Duodenal mucosa (tissue), 2 donors: ENCODE data around the gene EPC1.
A peak's percentile ranks its signal among the peaks of the same experiment; 100 is the strongest.

ENCODE experiments used
- H3K27ac ChIP-seq: one replicate; pipeline ENCODE4 v1.7.0; 2013; ENCODE audit warnings: low read depth, low read length
- H3K27me3 ChIP-seq, 2 donors: one replicate each; pipeline ENCODE4 v1.7.0; 2013; ENCODE audit warnings: low read length in 2 of 2, control low read depth in 1 of 2; ENCODE audit not compliant: insufficient read depth in 2 of 2, control insufficient read depth in 1 of 2
- H3K36me3 ChIP-seq, 2 donors: one replicate each; pipeline ENCODE4 v1.7.0; 2013; ENCODE audit warnings: low read length in 2 of 2, control low read depth in 1 of 2; ENCODE audit not compliant: insufficient read depth in 2 of 2, control insufficient read depth in 1 of 2
- H3K4me1 ChIP-seq, 2 donors: one replicate each; pipeline ENCODE4 v1.7.0; 2013; ENCODE audit warnings: low read length in 2 of 2, control low read depth in 1 of 2; ENCODE audit not compliant: insufficient read depth in 2 of 2, control insufficient read depth in 1 of 2
- H3K4me3 ChIP-seq, 2 donors: one replicate each; pipeline ENCODE4 v1.7.0; 2013; ENCODE audit warnings: low read length in 2 of 2, low read depth in 1 of 2
- H3K9ac ChIP-seq, 2 donors: one replicate each; pipeline ENCODE4 v1.7.0; 2013; ENCODE audit warnings: low read length in 2 of 2, low read depth in 1 of 2
- H3K9me3 ChIP-seq, 2 donors: one replicate each; pipeline ENCODE4 v1.7.0; 2013; ENCODE audit warnings: low read length in 2 of 2, control low read depth in 1 of 2; ENCODE audit not compliant: control insufficient read depth in 1 of 2

The EPC1 gene

DNA sequence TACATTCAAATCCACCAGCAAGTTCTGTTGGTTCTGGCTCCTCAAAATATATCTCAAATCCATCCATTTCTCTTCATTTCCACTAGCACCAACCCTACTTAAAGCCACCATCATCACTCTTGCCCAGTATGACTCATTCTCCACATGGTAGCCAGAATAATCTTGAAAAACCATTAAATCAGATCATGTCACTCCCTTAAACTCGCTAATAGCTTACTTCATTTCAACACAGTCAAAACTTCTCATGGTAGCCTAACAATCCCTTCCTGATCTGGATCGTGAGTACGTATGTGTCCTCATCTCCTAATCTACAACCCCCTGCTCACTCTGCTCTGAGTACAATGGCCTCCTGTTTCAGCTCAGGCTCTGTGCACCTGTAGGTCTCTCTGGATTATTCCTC lies 8.7 kb downstream of the EPC1 start:
- H3K4me3 ChIP-seq, result no peak overlapping the region

GRCh38 chr10:32337350-32337749 lies 9.6 kb downstream of the EPC1 start:
- Histone ChIP-seq H3K27ac (no peak overlapping the region), H3K9ac (no peak overlapping the region), H3K27me3 (no peaks in the 10 kb centered on the region), H3K4me1 (peaks cover 56 to 65% of the 10 kb centered on the region in 2 donors), H3K4me3 (no peak overlapping the region), H3K36me3 (peaks cover under 1 to 3% of the 10 kb centered on the region in 2 donors), H3K9me3 (no peaks in the 10 kb centered on the region)

More for the DNA sequence above, 8.7 kb downstream of the EPC1 start:
- Histone ChIP-seq H3K9me3 (no peaks in the 10 kb centered on the region), H3K27ac (no peak overlapping the region), H3K4me1 (peaks cover 55 to 61% of the 10 kb centered on the region in 2 donors), H3K27me3 (no peaks in the 10 kb centered on the region), H3K9ac (no peak overlapping the region), H3K36me3 (peaks cover 3% of the 10 kb centered on the region in 2 donors)

DNA sequence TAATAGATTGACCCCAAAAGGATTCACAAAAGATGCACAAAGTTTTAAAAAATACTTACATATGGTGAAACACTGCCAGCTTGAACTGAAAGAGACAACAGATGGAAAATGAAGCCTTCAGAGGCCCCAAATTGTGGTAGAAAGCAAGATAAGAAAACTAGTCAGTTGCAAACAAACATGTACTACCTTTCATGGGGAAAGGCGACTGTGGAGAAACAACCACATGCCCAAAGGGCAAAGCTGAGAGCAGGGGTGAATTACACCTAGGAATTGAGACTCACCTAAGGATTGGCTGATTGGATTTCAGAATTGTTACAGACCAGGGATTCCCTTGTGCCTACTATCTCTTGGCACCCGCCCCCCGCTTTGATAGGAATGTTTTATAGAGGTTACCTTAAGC lies 13.1 kb downstream of the EPC1 start:
- Histone ChIP-seq H3K4me3 (no peak overlapping the region), H3K27me3 (no peaks in the 10 kb centered on the region), H3K9ac (no peak overlapping the region), H3K9me3 (no peaks in the 10 kb centered on the region), H3K36me3 (peaks cover 0 to 6% of the 10 kb centered on the region in 2 donors), H3K4me1 (peaks cover 50 to 63% of the 10 kb centered on the region in 2 donors), H3K27ac (no peak overlapping the region)

DNA sequence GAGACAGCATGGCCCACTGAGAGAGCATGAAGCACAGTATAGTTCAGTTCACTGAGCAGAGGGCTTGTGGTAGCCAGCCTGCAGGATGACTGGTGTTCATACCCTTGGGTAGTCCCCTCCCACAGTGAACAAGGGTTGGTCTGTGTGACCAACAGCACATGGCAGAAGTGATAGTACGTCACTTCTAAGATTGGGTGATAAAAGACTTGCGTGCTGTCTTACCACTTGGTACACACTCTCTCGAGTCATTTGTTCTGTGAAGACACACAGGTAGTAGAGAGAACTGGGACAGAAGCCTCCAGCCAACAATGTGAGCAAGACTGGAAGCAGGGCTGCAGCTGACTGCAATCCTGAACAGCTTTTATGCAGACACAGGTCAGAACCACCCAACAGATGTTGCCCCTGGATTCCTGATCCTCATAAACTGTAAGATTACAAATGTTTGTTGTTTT lies 14.6 kb downstream of the EPC1 start:
- Histone ChIP-seq H3K9ac (peak overlapping the region in 1 of 2 donors; percentile 15), H3K36me3 (peaks cover 0 to 3% of the 10 kb centered on the region in 2 donors), H3K4me1 (peaks cover 44 to 61% of the 10 kb centered on the region in 2 donors), H3K27me3 (no peaks in the 10 kb centered on the region), H3K27ac (no peak overlapping the region), H3K9me3 (no peaks in the 10 kb centered on the region), H3K4me3 (peak overlapping the region in 1 of 2 donors; percentile 24)

DNA sequence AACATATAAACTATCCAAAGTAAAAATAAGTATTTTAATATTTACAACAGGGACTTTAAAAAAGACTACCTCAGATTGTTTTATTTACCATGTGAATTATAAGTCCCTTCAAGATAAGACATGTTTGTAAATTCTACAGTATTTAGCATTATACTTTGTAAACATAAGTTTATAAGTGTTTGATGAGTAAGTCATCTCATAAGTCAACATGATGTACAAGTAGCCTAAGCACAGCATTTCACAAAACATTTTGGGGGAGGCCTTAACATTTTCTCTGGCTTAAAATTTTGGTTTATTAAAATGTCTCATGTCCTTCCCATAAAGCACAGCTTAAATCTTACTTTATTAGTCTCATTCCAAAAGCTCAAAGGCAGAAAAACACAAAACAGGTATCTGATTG lies 15.4 kb downstream of the EPC1 start:
- H3K4me1 ChIP-seq, result peaks cover 39 to 61% of the 10 kb centered on the region in 2 donors
- H3K36me3 ChIP-seq, result peaks cover 0 to 3% of the 10 kb centered on the region in 2 donors
- H3K9ac ChIP-seq, result no peak overlapping the region
- H3K9me3 ChIP-seq, result no peaks in the 10 kb centered on the region
- no peaks in the 10 kb centered on the region for H3K27me3 ChIP-seq
- no peak overlapping the region for H3K27ac ChIP-seq
- H3K4me3 ChIP-seq, result no peak overlapping the region

DNA sequence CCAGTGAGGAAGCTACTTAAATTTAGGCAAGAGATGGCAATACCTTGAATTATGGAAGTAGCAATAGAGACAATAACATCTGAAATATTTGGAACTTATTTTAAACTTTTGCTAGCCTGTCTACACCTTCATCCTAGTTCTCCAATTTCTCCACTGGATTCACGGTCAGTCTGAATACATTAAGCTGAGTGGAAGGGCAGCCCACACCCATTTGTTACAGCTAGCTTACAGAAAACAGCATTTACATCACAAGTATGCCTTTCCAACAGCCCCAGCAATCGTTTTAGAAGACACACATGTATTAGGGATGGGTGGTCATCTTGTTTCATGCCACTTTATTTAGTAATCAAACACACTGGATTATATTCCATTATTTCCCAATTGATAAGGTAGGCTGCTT lies 16.7 kb downstream of the EPC1 start:
- Histone ChIP-seq H3K4me1 (peaks cover 40 to 66% of the 10 kb centered on the region in 2 donors), H3K27ac (no peak overlapping the region)

DNA sequence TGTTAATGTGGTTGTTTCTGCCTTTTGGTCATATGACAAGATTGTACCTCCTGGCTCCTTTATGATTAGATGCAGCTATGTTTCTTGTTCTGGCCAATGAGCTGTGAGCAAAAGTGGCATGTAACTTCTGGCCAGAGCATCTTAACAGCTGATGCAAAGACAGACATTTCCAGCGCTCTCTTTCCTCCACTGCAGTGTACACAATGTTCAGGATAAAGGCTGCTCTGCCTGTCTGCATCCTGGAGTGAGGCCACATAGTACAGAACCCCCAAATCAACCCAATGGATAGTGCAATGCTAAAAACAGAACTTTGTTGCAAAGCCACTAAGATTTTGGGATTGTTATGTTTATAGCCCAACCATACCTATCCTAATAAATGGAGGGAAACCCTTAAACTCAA lies 17.9 kb downstream of the EPC1 start:
- peaks cover 32 to 57% of the 10 kb centered on the region in 2 donors for H3K4me1 ChIP-seq
- H3K4me3 ChIP-seq, result no peak overlapping the region
- no peaks in the 10 kb centered on the region for H3K27me3 ChIP-seq
- H3K36me3 ChIP-seq, result peaks cover 0 to 3% of the 10 kb centered on the region in 2 donors
- no peak overlapping the region for H3K9ac ChIP-seq
- H3K27ac ChIP-seq, result no peak overlapping the region
- no peaks in the 10 kb centered on the region for H3K9me3 ChIP-seq

More for the DNA sequence above, 16.7 kb downstream of the EPC1 start:
- no peak overlapping the region for H3K4me3 ChIP-seq
- H3K36me3 ChIP-seq, result peaks cover 0 to 3% of the 10 kb centered on the region in 2 donors
- H3K27me3 ChIP-seq, result no peaks in the 10 kb centered on the region
- H3K9me3 ChIP-seq, result no peaks in the 10 kb centered on the region
- H3K9ac ChIP-seq, result no peak overlapping the region

GRCh38 chr10:32328499-32328898 lies 18.5 kb downstream of the EPC1 start:
- Histone ChIP-seq H3K4me1 (peaks cover 26 to 51% of the 10 kb centered on the region in 2 donors), H3K9me3 (no peaks in the 10 kb centered on the region), H3K27ac (no peak overlapping the region), H3K27me3 (no peaks in the 10 kb centered on the region), H3K4me3 (no peak overlapping the region), H3K36me3 (peaks cover 0 to 3% of the 10 kb centered on the region in 2 donors), H3K9ac (no peak overlapping the region)

DNA sequence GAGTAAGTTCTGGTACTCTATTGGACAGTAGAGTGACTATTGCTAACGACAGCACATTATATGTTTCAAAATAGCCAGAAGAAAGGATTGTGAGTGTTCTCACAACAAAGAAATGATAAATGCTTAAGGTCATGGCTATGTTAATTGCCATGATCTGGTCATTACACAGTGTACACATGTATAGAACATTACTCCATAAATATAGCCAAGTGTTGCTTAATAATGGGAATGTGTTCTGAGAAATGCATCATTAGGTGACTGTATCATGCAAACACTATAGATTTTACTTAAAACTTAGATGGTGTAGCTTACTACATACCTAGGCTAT lies 19.6 kb downstream of the EPC1 start:
- Histone ChIP-seq H3K27me3 (no peaks in the 10 kb centered on the region), H3K27ac (no peak overlapping the region), H3K36me3 (peaks cover 0 to 3% of the 10 kb centered on the region in 2 donors), H3K9me3 (no peaks in the 10 kb centered on the region), H3K4me3 (no peak overlapping the region), H3K9ac (no peak overlapping the region), H3K4me1 (peaks cover 19 to 40% of the 10 kb centered on the region in 2 donors)

DNA sequence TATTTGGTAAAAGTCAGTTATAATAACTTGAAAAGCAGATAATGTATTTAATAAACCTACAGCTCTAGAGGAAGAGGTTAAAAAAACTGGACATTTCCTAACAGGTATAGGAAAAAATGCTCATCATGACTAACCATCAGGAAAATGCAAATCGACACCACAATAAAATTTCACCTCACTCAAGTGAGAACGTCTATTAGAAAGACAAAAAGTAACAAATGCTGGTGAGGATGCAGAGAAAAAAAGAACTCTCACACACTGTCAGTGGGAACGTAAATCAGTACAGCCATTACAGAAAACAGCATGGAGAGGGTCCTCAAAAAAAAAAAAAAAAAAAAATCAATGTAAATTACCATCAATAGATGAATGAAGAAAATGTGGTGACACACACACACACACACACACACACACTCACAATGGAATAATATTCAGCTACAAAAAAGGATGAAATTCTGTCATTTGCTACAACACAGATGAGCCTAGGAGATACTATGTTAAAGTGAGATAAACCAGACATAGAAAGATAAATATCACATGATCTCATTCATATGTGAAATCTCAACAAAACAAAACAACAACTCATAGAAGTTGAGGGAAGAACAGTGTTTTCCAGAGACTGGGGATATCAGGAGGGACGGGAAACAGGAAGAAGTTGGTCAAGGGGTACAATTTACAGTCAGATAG lies 20.1 kb downstream of the EPC1 start:
- no peak overlapping the region for H3K4me3 ChIP-seq
- no peak overlapping the region for H3K27ac ChIP-seq
- H3K4me1 ChIP-seq, result peaks cover 14 to 36% of the 10 kb centered on the region in 2 donors

More for the DNA sequence above, 20.1 kb downstream of the EPC1 start:
- no peak overlapping the region for H3K9ac ChIP-seq
- no peaks in the 10 kb centered on the region for H3K27me3 ChIP-seq
- no peaks in the 10 kb centered on the region for H3K9me3 ChIP-seq
- H3K36me3 ChIP-seq, result peaks cover 0 to 3% of the 10 kb centered on the region in 2 donors
